Neuron (in vitro differentiated cells): ENCODE measurements around the gene SELENOS.

ENCODE experiments used
- H2AFZ ChIP-seq: one replicate; pipeline ENCODE4 v1.6.1; 2013; ENCODE audit warnings: low read depth, mild to moderate bottlenecking, inconsistent platforms, low read length, moderate library complexity
- H3K27me3 ChIP-seq: one replicate; pipeline ENCODE4 v1.6.1; 2013; ENCODE audit warnings: low read length; ENCODE audit not compliant: insufficient read depth
- H3K36me3 ChIP-seq: one replicate; pipeline ENCODE4 v1.6.1; 2013; ENCODE audit warnings: low read length; ENCODE audit not compliant: insufficient read depth
- H3K4me1 ChIP-seq: one replicate; pipeline ENCODE4 v1.6.1; 2013; ENCODE audit warnings: low read length; ENCODE audit not compliant: insufficient read depth
- H3K4me3 ChIP-seq: 2 replicates; pipeline ENCODE4 v1.5.1; 2013; ENCODE audit warnings: mild to moderate bottlenecking, low read length, moderate library complexity
- H3K9me3 ChIP-seq: one replicate; pipeline ENCODE4 v1.6.1; 2013; ENCODE audit warnings: low read length

SELENOS gene

GRCh38 chr15:101262551-101262950 is 14.7 kb downstream of the SELENOS start:
- Histone ChIP-seq H3K9me3 (no peaks in the 10 kb centered on the region), H3K36me3 (no peaks in the 10 kb centered on the region), H3K4me1 (peaks cover 8% of the 10 kb centered on the region), H3K4me3 (no peak overlapping the region), H3K27me3 (no peaks in the 10 kb centered on the region), H2AFZ (no peak overlapping the region)

DNA sequence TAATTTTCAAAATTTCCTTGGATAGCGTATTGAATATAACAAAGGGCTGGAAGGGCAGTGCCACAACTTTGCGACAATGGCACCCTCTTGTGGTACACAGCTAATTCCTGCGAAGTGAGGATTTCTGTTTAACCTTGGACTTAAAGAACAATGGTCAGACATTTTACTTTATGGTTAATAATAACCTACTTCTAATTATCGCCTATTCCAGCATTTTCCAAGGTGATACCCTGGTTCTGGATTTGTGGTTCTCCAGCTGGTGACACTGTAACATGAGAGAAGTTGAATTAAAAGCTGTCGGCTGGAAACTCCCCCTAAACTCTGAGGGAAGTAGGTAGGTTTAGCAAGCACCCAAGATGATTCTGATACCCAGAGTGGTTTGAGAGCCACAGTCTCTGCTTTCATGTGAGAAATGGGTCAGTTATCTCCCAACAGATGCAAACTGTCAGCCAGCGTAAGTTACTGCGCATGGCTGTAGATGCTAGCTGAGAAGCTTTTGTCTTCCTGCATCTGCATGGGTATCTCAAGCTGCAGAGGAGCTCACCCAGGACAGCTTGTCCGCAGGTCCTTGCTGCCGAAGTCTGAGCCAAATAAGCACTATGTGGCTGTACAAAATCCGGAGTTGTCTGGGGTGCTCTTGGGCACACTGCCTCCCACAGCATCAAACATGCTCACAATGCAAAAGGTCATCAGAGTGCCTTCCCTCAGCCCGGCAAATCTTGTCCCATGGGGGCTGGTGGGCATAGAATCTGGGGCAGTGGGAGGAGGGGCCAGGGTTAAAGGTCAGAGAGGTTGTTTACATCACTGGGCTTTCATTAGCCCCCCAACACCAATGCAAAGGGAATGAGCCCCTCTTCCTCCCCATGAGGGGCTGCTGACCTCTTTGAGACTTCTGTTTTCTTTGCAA is 18.8 kb downstream of the SELENOS start:
- Histone ChIP-seq H3K4me1 (peaks cover 10% of the 10 kb centered on the region), H3K4me3 (no peak overlapping the region), H3K27me3 (peaks cover 3% of the 10 kb centered on the region)

DNA sequence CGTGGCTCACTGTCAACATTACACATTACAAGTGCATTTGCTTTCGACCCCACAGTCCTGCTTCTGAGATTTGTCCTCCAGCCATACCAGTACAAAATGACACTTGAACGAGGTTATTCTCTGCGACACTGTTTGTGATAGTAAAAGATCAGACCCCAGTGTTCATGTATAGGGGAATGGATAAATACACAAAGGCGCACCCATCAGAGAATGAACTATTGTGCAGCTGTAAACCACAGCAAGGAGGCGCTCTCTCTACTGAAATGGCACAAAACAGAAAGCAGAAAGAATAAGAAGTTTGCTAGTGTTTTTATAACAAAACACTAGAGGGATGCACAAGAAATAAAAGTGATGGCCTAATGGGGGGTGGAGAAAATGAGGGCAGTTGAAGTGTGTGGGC is 20.5 kb downstream of the SELENOS start:
- H3K4me1 ChIP-seq, result peaks cover 14% of the 10 kb centered on the region
- H3K9me3 ChIP-seq, result no peaks in the 10 kb centered on the region
- H3K4me3 ChIP-seq, result no peak overlapping the region
- no peak overlapping the region for H2AFZ ChIP-seq
- H3K36me3 ChIP-seq, result no peaks in the 10 kb centered on the region
- H3K27me3 ChIP-seq, result peaks cover 3% of the 10 kb centered on the region

More for the DNA sequence above, 18.8 kb downstream of the SELENOS start:
- no peaks in the 10 kb centered on the region for H3K36me3 ChIP-seq
- H3K9me3 ChIP-seq, result no peaks in the 10 kb centered on the region
- H2AFZ ChIP-seq, result peak overlapping the region; percentile 60

- Histone ChIP-seq H3K27me3 (peaks cover 3% of the 10 kb centered on the region), H2AFZ (no peak overlapping the region), H3K4me3 (no peak overlapping the region), H3K36me3 (no peaks in the 10 kb centered on the region), H3K4me1 (peaks cover 16% of the 10 kb centered on the region), H3K9me3 (no peaks in the 10 kb centered on the region)
Measured at GRCh38 chr15:101255615-101256241, 21.6 kb downstream of the SELENOS start.

DNA sequence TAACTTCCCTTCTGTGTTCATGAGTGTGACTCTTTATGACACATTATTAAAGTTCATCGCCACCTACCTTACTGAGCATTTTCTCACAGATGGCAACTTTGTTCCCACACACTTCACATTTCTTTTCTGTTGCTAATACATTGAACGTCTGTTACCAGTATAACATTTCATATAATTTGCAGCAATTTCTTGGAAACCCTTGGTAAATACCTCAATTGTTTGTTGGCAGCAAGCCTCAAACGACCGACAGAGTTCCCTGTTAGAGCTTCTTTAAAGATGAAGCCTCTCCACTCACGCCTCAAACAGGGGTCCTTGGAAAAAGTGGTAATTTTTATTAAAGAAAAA is 22.3 kb downstream of the SELENOS start:
- Histone ChIP-seq H3K27me3 (peaks cover 3% of the 10 kb centered on the region), H3K36me3 (no peaks in the 10 kb centered on the region), H2AFZ (no peak overlapping the region), H3K4me1 (peaks cover 23% of the 10 kb centered on the region), H3K4me3 (no peak overlapping the region), H3K9me3 (no peaks in the 10 kb centered on the region)

GRCh38 chr15:101254157-101255050 is 22.9 kb downstream of the SELENOS start:
- no peak overlapping the region for H3K4me3 ChIP-seq
- H3K36me3 ChIP-seq, result no peaks in the 10 kb centered on the region
- H3K27me3 ChIP-seq, result peaks cover 3% of the 10 kb centered on the region
- peaks cover 27% of the 10 kb centered on the region for H3K4me1 ChIP-seq
- no peaks in the 10 kb centered on the region for H3K9me3 ChIP-seq
- H2AFZ ChIP-seq, result no peak overlapping the region

DNA sequence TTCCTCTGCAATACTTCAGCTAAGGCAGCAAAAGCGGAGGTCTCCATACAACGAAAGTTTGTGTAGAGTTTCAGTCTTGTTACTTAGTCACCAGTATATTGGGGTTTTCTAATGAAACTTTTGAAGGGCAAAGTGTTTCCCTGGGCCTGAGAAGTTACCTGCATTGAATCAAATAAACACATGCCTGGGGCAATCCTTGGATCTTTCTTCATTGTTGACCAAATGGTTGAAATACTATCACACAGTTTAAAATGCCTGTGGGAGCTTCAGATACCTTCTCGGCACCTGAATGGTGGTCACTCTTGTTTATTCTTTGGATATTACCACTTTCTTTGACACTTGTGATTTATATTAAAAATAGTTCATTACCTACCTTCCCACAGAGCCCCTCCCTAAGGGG is 24.4 kb downstream of the SELENOS start:
- Histone ChIP-seq H3K4me3 (peak overlapping the region; percentile 90), H3K27me3 (peaks cover 3% of the 10 kb centered on the region), H3K36me3 (no peaks in the 10 kb centered on the region), H3K9me3 (no peaks in the 10 kb centered on the region), H2AFZ (peak overlapping the region; percentile 100), H3K4me1 (peaks cover 20% of the 10 kb centered on the region)

GRCh38 chr15:101251830-101252820 is 25.2 kb downstream of the SELENOS start, which contains the start of gene CHSY1:
Gene CHSY1 (minus strand): TSS chr15:101252048. CDS start chr15:101251456, 592 bp downstream.
- peaks cover 5% of the 10 kb centered on the region for H3K36me3 ChIP-seq
- H3K4me3 ChIP-seq, result peak within 1 kb of the TSS; percentile 98
- peaks cover 20% of the 10 kb centered on the region for H3K4me1 ChIP-seq

GRCh38 chr15:101250873-101251829 is 26.1 kb downstream of the SELENOS start:
- no peaks in the 10 kb centered on the region for H3K9me3 ChIP-seq
- peaks cover 5% of the 10 kb centered on the region for H3K36me3 ChIP-seq
- H3K4me1 ChIP-seq, result peaks cover 20% of the 10 kb centered on the region
- peaks cover 3% of the 10 kb centered on the region for H3K27me3 ChIP-seq
- peak overlapping the region; percentile 100 for H2AFZ ChIP-seq
- peak overlapping the region; percentile 98 for H3K4me3 ChIP-seq

More at GRCh38 chr15:101251830-101252820, 25.2 kb downstream of the SELENOS start, which contains the start of gene CHSY1:
- Histone ChIP-seq H3K9me3 (no peaks in the 10 kb centered on the region), H2AFZ (peak within 1 kb of the TSS; percentile 100), H3K27me3 (peaks cover 3% of the 10 kb centered on the region)

GRCh38 chr15:101250341-101250831 is 26.9 kb downstream of the SELENOS start:
- peaks cover 18% of the 10 kb centered on the region for H3K4me1 ChIP-seq
- H2AFZ ChIP-seq, result peak overlapping the region; percentile 57
- peaks cover 5% of the 10 kb centered on the region for H3K36me3 ChIP-seq

DNA sequence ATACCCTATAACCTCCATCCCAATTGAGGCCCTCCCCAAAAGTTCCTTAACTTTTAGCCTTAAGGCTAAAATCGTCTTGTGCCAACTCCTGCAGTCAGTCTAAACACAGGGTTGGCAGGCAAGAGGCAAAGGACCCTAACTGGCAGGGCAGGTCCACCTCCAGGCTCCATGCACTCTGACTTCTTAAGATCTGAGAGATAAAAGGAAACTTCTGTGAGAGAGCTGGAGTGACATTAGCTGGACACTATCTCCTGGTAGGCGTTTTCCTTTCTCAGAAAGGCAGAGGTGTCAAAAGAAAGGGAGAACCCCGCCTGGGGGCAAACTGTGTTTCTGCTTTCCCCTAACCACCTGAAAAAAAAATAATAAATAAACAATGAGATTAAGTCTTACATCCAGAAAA is 29.0 kb downstream of the SELENOS start:
- H3K4me1 ChIP-seq, result peaks cover 17% of the 10 kb centered on the region
- peaks cover 5% of the 10 kb centered on the region for H3K36me3 ChIP-seq
- H3K27me3 ChIP-seq, result no peaks in the 10 kb centered on the region
- H2AFZ ChIP-seq, result no peak overlapping the region
- no peak overlapping the region for H3K4me3 ChIP-seq
- no peaks in the 10 kb centered on the region for H3K9me3 ChIP-seq

More at GRCh38 chr15:101250341-101250831, 26.9 kb downstream of the SELENOS start:
- no peaks in the 10 kb centered on the region for H3K9me3 ChIP-seq
- peak overlapping the region; percentile 98 for H3K4me3 ChIP-seq
- H3K27me3 ChIP-seq, result no peaks in the 10 kb centered on the region
